ENCODE data around the gene TP53I13. TPM values are rescaled to one million over a fixed set of nuclear protein-coding genes. Genes with fewer than 3 reads are reported as not detected.

TP53I13 gene
- total RNA-seq, 1 experiment from 2014 or later = 33.3 TPM

- TF ChIP-seq TCF7L2 (IDR thresholded peaks at IDR 0.05; ENCODE audit: borderline replicate concordance, extremely low read depth, insufficient read depth, insufficient read length) (no peak), SP1 (IDR thresholded peaks at IDR 0.05; ENCODE audit: low read depth) (no peak), EZH2 (IDR thresholded peaks at IDR 0.05) (no peak), EZH2phosphoT487 (IDR thresholded peaks at IDR 0.05; ENCODE audit: borderline replicate concordance) (no peak), POLR2AphosphoS5 (IDR thresholded peaks at IDR 0.05; ENCODE audit: low read depth, low read length) (no peak), CBX3 (IDR thresholded peaks at IDR 0.05; ENCODE audit: low read depth) (no peak)
Observed at GRCh38 chr17:29593591-29594518, 25.4 kb downstream of the TP53I13 start (continued).

GRCh38 chr17:29594519-29595090 lies 26.1 kb downstream of the TP53I13 start:
- ATAC-seq (no peak), DNase-seq (ENCODE audit: low read depth, low spot score) (no peak)
- intact Hi-C loops (cut with micrococcal nuclease) = loop anchor here (10.0 kb wide), 1 partner anchor 450 kb away; no protein-coding TSS in a partner anchor
- peak overlapping the region; percentile 72 for H3K9ac ChIP-seq (ENCODE audit: low read length)
- no peaks in the 10 kb centered on the region for H3K27me3 ChIP-seq (ENCODE audit: insufficient read depth, low read length)
- H4K20me1 ChIP-seq (ENCODE audit: insufficient read depth) = no peaks in the 10 kb centered on the region
- H3K4me2 ChIP-seq (ENCODE audit: low read length) = peak overlapping the region; percentile 82
- H3K36me3 ChIP-seq (ENCODE audit: control insufficient read depth in 1 of 2, insufficient read depth in 2 of 2, low read length in 2 of 2) = no peaks in the 10 kb centered on the region
- no peak overlapping the region for H2AFZ ChIP-seq (ENCODE audit: low read depth, low read length, poor library complexity, severe bottlenecking)
- H3K4me1 ChIP-seq (ENCODE audit: control insufficient read depth in 1 of 2, insufficient read depth in 2 of 2, low read length in 2 of 2) = peaks cover 28 to 57% of the 10 kb centered on the region in 2 experiments
- H3K27ac ChIP-seq (ENCODE audit: low read depth, low read length) = 0 out of 2 replicates have a peak overlapping the region, but pooled peaks have one; percentile 94
- BruUV-seq (replicated peaks) = no TSS peak
- ChIA-PET POLR2A (no interaction called here), CTCF (interaction anchor here (1.4 kb wide), 1 partner anchor 23 kb away, joined by 7 read pairs; no protein-coding TSS in a partner anchor), RAD21 (ENCODE audit: low non-redundant PET in 1 of 2, low total read pairs in 2 of 2, uncharacterized antibody in 2 of 2, unreplicated experiment in 2 of 2) (interaction anchor here in 1 of 2 experiments (0.6 kb wide), 1 partner anchor 9 kb away, joined by 3 read pairs; no protein-coding TSS in a partner anchor)
- H3K9me2 ChIP-seq (ENCODE audit: insufficient read depth) = no peaks in the 10 kb centered on the region
- peaks cover 44% of the 10 kb centered on the region for H3K79me2 ChIP-seq (ENCODE audit: insufficient read depth, low read length)
- TF ChIP-seq YY1 (IDR thresholded peaks at IDR 0.05; ENCODE audit: extremely low read depth, insufficient replicate concordance, low read depth, low read length) (no peak), CTCF (IDR thresholded peaks at IDR 0.05 in 2 of 3, conservative IDR thresholded peaks at IDR 0.05 in 1 of 3; ENCODE audit: borderline replicate concordance in 1 of 3, insufficient read depth in 1 of 3, low read depth in 2 of 3, low read length in 2 of 3) (no peak), MAX (IDR thresholded peaks at IDR 0.05) (no peak), EGR1 (IDR thresholded peaks at IDR 0.05; ENCODE audit: low read depth) (no peak), SRF (IDR thresholded peaks at IDR 0.05; ENCODE audit: low read depth) (no peak), CBX3 (IDR thresholded peaks at IDR 0.05; ENCODE audit: low read depth) (no peak), ELF1 (IDR thresholded peaks at IDR 0.05; ENCODE audit: borderline replicate concordance, low read depth) (no peak), ZNF274 (IDR thresholded peaks at IDR 0.05; ENCODE audit: low read depth, low read length) (no peak), ZBTB33 (IDR thresholded peaks at IDR 0.05; ENCODE audit: extremely low read depth, insufficient replicate concordance, low read length) (no peak)
- peak overlapping the region; percentile 68 to 74 for H3K4me3 ChIP-seq (replicated peaks in 1 of 2; ENCODE audit: low read depth in 1 of 2, low read length in 2 of 2)
- no peaks in the 10 kb centered on the region for H3K9me3 ChIP-seq (ENCODE audit: control insufficient read depth in 1 of 2, insufficient read depth in 1 of 2, low read depth in 1 of 2, low read length in 2 of 2)

Measured in HCT116 (cell line).